Tibial artery (tissue), 4 donors: Measurements from ENCODE around the gene ICAM5.
A peak's percentile ranks its signal among the peaks of the same experiment; 100 is the strongest.

Experiments
- DNase-seq, 2 donors: peaks; one replicate each; pipeline ENCODE4 v3.0.0-alpha.2; 2019
- H3K27ac ChIP-seq, 2 donors: fragments of 200-600 bp; sonication (generic) in 1 of 2; 1 replicate in 1 of 2; 2 replicates in 1 of 2; pipeline ENCODE4 v1.5.1; 2018 to 2019; ENCODE audit warnings: mild to moderate bottlenecking in 1 of 2
- H3K27me3 ChIP-seq, 2 donors: fragments of 200-600 bp; sonication (generic) in 1 of 2; one replicate each; pipeline versions ENCODE4 v1.5.1 to v1.6.0; 2016 to 2019
- H3K36me3 ChIP-seq, 3 donors: fragments of 200-600 bp; sonication (generic) in 2 of 3; one replicate each; pipeline ENCODE4 v1.5.1; 2016 to 2019; ENCODE audit warnings: mild to moderate bottlenecking in 2 of 3
- H3K4me1 ChIP-seq, 4 donors: fragments of 200-600 bp; sonication (generic) in 2 of 4; 1 replicate in 3 of 4; 2 replicates in 1 of 4; pipeline ENCODE4 v1.5.1; 2016 to 2019
- H3K4me3 ChIP-seq, 2 donors: fragments of 200-600 bp; sonication (generic) in 1 of 2; 1 replicate in 1 of 2; 2 replicates in 1 of 2; pipeline ENCODE4 v1.5.1; 2018 to 2019; ENCODE audit warnings: mild to moderate bottlenecking in 2 of 2
- H3K9me3 ChIP-seq, 3 donors: fragments of 200-600 bp; sonication (generic) in 1 of 3; one replicate each; pipeline ENCODE4 v1.5.1; 2016 to 2019
- CTCF ChIP-seq, 2 experiments: fragments of 200-600 bp in 1 of 2; fragments of 450-650 bp in 1 of 2; IDR thresholded peaks; one replicate each; pipeline ENCODE4 v1.5.1; 2017 to 2019; ENCODE audit warnings: antibody characterized with exemption in 2 of 2, mild to moderate bottlenecking in 1 of 2, moderate library complexity in 1 of 2
- intact Hi-C: fragments of 100-400 bp; cut with DNase I; formaldehyde crosslinking; loops from one replicate; pipeline ENCODE4 v1.15.0; 2023; ENCODE audit warnings: low total_unique reads

Gene ICAM5

GRCh38 chr19:10283301-10284064, 6.3 kb upstream of the ICAM5 start:
- TF ChIP-seq CTCF (IDR thresholded peaks at IDR 0.05) = no peak
- H3K27ac ChIP-seq = no peak overlapping the region
- peaks cover 0 to 15% (median 10%) of the 10 kb centered on the region in 4 donors for H3K4me1 ChIP-seq
- DNase-seq = no peak
- H3K27me3 ChIP-seq = peaks cover under 1 to 48% of the 10 kb centered on the region in 2 donors
- H3K4me3 ChIP-seq = no peak overlapping the region
- intact Hi-C loops = no loop called here
- peaks cover 0 to 29% (median 21%) of the 10 kb centered on the region in 3 donors for H3K36me3 ChIP-seq
- no peaks in the 10 kb centered on the region for H3K9me3 ChIP-seq

- DNase-seq = no peak
- Histone ChIP-seq H3K4me3 (no peak overlapping the region), H3K4me1 (peaks cover 0 to 23% (median 18%) of the 10 kb centered on the region in 4 donors), H3K27me3 (peaks cover 5 to 51% of the 10 kb centered on the region in 2 donors), H3K27ac (no peak overlapping the region), H3K36me3 (peaks cover 0 to 23% (median 21%) of the 10 kb centered on the region in 3 donors), H3K9me3 (no peaks in the 10 kb centered on the region)
- intact Hi-C loops = no loop called here
- TF ChIP-seq CTCF (IDR thresholded peaks at IDR 0.05) = no peak
Measured at GRCh38 chr19:10284065-10284959, 5.4 kb upstream of the ICAM5 start.

- no peaks in the 10 kb centered on the region for H3K9me3 ChIP-seq
- H3K4me1 ChIP-seq = peaks cover 0 to 29% (median 24%) of the 10 kb centered on the region in 4 donors
- peaks cover 0 to 23% (median 21%) of the 10 kb centered on the region in 3 donors for H3K36me3 ChIP-seq
- H3K4me3 ChIP-seq = no peak overlapping the region
- no peak for DNase-seq
- H3K27ac ChIP-seq = no peak overlapping the region
- peaks cover 6 to 55% of the 10 kb centered on the region in 2 donors for H3K27me3 ChIP-seq
- intact Hi-C loops = no loop called here
- no peak for TF ChIP-seq CTCF (IDR thresholded peaks at IDR 0.05)
Measured at GRCh38 chr19:10284960-10285278, 4.8 kb upstream of the ICAM5 start.

- no peak overlapping the region for H3K4me3 ChIP-seq
- no peak overlapping the region for H3K27ac ChIP-seq
- peaks cover 0 to 23% (median 21%) of the 10 kb centered on the region in 3 donors for H3K36me3 ChIP-seq
- no peak for DNase-seq
- intact Hi-C loops = no loop called here
- peaks cover 6 to 60% of the 10 kb centered on the region in 2 donors for H3K27me3 ChIP-seq
- TF ChIP-seq CTCF (IDR thresholded peaks at IDR 0.05) = no peak
- peaks cover 0 to 34% (median 29%) of the 10 kb centered on the region in 4 donors for H3K4me1 ChIP-seq
- no peaks in the 10 kb centered on the region for H3K9me3 ChIP-seq
Measured at GRCh38 chr19:10285393-10285792, 4.4 kb upstream of the ICAM5 start.

GRCh38 chr19:10286803-10287737, 2.7 kb upstream of the ICAM5 start, which contains the start of gene ICAM4:
ICAM4 (plus strand) TSS chr19:10286955; CDS start chr19:10287013, 58 bp downstream.
- H3K27ac ChIP-seq = no peak within 1 kb of the TSS
- H3K27me3 ChIP-seq = peaks cover 6 to 77% of the 10 kb centered on the region in 2 donors
- DNase-seq = peak in 1 of 2 donors; percentile 54
- peak within 1 kb of the TSS in 1 of 2 donors; percentile 27 for H3K4me3 ChIP-seq
- peaks cover 0 to 50% (median 46%) of the 10 kb centered on the region in 4 donors for H3K4me1 ChIP-seq
- H3K9me3 ChIP-seq = no peaks in the 10 kb centered on the region
- peaks cover 0 to 23% (median 21%) of the 10 kb centered on the region in 3 donors for H3K36me3 ChIP-seq
- intact Hi-C loops = no loop called here
- TF ChIP-seq CTCF (IDR thresholded peaks at IDR 0.05) = no peak
